BLaER1 treated with 17β-estradiol and CSF1 and Interleukin-3, amounts not matched to agents 10 nM and 100 nM (cell line): ENCODE measurements around the gene BRD1.

Experiments
- H3K27ac ChIP-seq, 11 experiments: shearing (Covaris generic); formaldehyde crosslinking; 2 replicates each; pipeline ENCODE4 v1.8.1; 2022
- H3K27me3 ChIP-seq, 11 experiments: shearing (Covaris generic); formaldehyde crosslinking; 2 replicates each; pipeline ENCODE4 v1.8.1; 2022
- H3K36me3 ChIP-seq, 11 experiments: shearing (Covaris generic); formaldehyde crosslinking; 2 replicates each; pipeline ENCODE4 v1.8.1; 2022
- H3K4me1 ChIP-seq, 10 experiments: shearing (Covaris generic); formaldehyde crosslinking; 2 replicates each; pipeline ENCODE4 v1.8.1; 2022
- H3K4me2 ChIP-seq, 11 experiments: shearing (Covaris generic); formaldehyde crosslinking; 2 replicates each; pipeline ENCODE4 v1.8.1; 2022
- H3K4me3 ChIP-seq, 10 experiments: shearing (Covaris generic); formaldehyde crosslinking; 2 replicates each; pipeline ENCODE4 v1.8.1; 2022
- H3K9ac ChIP-seq, 11 experiments: shearing (Covaris generic); formaldehyde crosslinking; 2 replicates each; pipeline ENCODE4 v1.8.1; 2022
- H3K9me3 ChIP-seq, 11 experiments: shearing (Covaris generic); formaldehyde crosslinking; replicated peaks in 1 of 11; 2 replicates each; pipeline ENCODE4 v1.8.1; 2022
- H4K20me1 ChIP-seq, 11 experiments: shearing (Covaris generic); formaldehyde crosslinking; 2 replicates each; pipeline ENCODE4 v1.8.1; 2022
- Cebpa-rat ChIP-seq, 11 experiments: shearing (Covaris generic); IDR thresholded peaks; 2 replicates each; pipeline ENCODE4 v1.8.1; 2022

BRD1 gene

DNA sequence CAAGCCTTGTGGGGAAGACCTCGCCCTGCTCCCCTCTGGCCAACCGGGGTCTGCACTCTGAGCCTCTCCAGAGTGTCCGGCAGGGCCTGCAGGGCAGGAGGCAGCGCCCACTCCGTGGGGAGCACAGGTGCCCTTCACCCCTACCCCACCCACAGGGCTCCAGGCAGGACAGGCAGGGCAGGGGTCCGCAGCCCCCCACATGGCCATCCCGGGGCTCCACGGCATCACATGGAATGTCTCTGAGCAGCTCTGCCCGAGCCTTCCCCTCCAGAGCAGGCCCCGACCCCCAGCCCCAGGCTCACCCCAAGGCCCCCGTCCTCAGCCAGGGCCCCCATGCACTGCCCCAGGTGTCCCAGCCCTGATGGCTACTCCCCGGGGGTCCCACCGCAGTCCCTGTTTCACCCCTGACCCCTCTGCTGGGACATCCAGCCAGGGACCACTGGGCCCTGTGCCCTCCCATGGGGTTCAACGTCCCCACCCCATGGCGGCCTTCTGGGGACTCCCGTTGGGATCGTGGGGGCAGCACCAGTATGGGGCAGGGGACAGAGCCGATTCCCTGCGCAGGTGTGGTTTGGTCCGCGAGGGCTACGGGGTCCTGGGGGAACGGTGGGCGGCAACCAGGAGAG lies 77.7 kb downstream of the BRD1 start:
- no peak overlapping the region for H3K4me2 ChIP-seq
- H4K20me1 ChIP-seq, result no peaks in the 10 kb centered on the region
- H3K27me3 ChIP-seq, result no peaks in the 10 kb centered on the region; a peak in 1 of 22 replicates
- H3K4me3 ChIP-seq, result no peak overlapping the region
- peaks cover 0 to 20% (median 11%) of the 10 kb centered on the region in 10 experiments; a peak in 12 of 20 replicates for H3K4me1 ChIP-seq
- H3K36me3 ChIP-seq, result no peaks in the 10 kb centered on the region
- H3K27ac ChIP-seq, result no peak overlapping the region
- peaks cover 34 to 37% (median 36%) of the 10 kb centered on the region in 11 experiments for H3K9me3 ChIP-seq
- no peak overlapping the region for H3K9ac ChIP-seq
- no peak for TF ChIP-seq Cebpa-rat (IDR thresholded peaks at IDR 0.05)

DNA sequence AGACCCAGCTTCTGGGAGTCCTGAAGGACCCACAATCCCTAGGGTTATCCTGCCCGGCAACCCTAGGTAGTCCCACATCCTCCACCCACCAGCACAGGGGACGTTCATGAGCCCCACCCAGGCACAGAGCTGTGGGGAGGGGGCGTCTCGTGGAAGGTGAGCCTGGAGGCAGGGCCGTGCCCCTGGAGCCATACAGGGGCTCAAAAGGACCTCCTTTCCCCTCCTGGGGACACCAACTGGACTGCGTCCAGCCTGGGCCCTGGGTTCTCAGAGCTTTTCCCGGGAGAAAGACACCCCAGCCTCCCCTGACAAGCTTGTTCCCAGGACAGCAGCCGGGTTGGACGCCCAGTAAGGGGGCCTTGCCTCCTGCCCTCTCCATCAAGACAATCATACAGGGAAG lies 78.4 kb downstream of the BRD1 start:
- no peak overlapping the region for H3K4me3 ChIP-seq
- H3K4me2 ChIP-seq, result no peak overlapping the region
- H3K4me1 ChIP-seq, result peaks cover 0 to 14% (median 11%) of the 10 kb centered on the region in 10 experiments; a peak in 12 of 20 replicates
- H3K9me3 ChIP-seq, result peaks cover 42 to 44% (median 44%) of the 10 kb centered on the region in 11 experiments
- no peak overlapping the region for H3K27ac ChIP-seq
- H3K27me3 ChIP-seq, result no peaks in the 10 kb centered on the region; a peak in 1 of 22 replicates
- no peaks in the 10 kb centered on the region for H3K36me3 ChIP-seq
- H4K20me1 ChIP-seq, result no peaks in the 10 kb centered on the region
- H3K9ac ChIP-seq, result no peak overlapping the region
- no peak for TF ChIP-seq Cebpa-rat (IDR thresholded peaks at IDR 0.05)

DNA sequence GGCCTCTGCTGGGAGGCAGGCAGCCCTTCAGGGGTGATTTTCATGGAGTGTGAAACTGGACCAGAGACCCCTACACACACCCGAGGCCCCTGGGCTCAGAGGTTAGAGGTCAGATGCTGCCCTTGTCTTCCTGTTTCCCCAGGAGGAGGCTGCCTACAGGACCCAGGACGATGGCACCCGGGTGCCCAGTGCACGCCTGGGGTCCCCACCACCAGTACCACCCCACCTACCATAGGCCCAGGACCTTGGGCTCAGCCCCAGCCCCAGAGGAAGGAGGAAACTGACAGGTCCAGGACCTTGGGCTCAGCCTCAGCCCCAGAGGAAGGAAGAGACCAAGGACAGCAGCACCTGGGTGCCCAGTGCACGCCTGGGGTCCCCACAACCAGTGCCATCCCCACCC lies 79.2 kb downstream of the BRD1 start:
- peaks cover 49 to 52% (median 51%) of the 10 kb centered on the region in 11 experiments for H3K9me3 ChIP-seq
- H3K4me2 ChIP-seq, result no peak overlapping the region
- no peaks in the 10 kb centered on the region for H3K36me3 ChIP-seq
- no peak overlapping the region for H3K27ac ChIP-seq
- no peaks in the 10 kb centered on the region for H4K20me1 ChIP-seq
- H3K9ac ChIP-seq, result no peak overlapping the region
- H3K27me3 ChIP-seq, result no peaks in the 10 kb centered on the region; a peak in 1 of 22 replicates
- peaks cover 0 to 13% (median 11%) of the 10 kb centered on the region in 10 experiments; a peak in 12 of 20 replicates for H3K4me1 ChIP-seq
- no peak for TF ChIP-seq Cebpa-rat (IDR thresholded peaks at IDR 0.05)
- H3K4me3 ChIP-seq, result no peak overlapping the region

GRCh38 chr22:49747716-49748115 lies 80.0 kb downstream of the BRD1 start:
- no peaks in the 10 kb centered on the region for H3K36me3 ChIP-seq
- no peak overlapping the region for H3K4me3 ChIP-seq
- peaks cover 56 to 60% (median 58%) of the 10 kb centered on the region in 11 experiments for H3K9me3 ChIP-seq
- H4K20me1 ChIP-seq, result no peaks in the 10 kb centered on the region
- H3K9ac ChIP-seq, result no peak overlapping the region
- TF ChIP-seq Cebpa-rat (IDR thresholded peaks at IDR 0.05), result no peak
- H3K4me1 ChIP-seq, result peaks cover 0 to 5% (median 5%) of the 10 kb centered on the region in 10 experiments; a peak in 11 of 20 replicates
- no peak overlapping the region for H3K27ac ChIP-seq
- no peaks in the 10 kb centered on the region; a peak in 1 of 22 replicates for H3K27me3 ChIP-seq
- H3K4me2 ChIP-seq, result no peak overlapping the region

DNA sequence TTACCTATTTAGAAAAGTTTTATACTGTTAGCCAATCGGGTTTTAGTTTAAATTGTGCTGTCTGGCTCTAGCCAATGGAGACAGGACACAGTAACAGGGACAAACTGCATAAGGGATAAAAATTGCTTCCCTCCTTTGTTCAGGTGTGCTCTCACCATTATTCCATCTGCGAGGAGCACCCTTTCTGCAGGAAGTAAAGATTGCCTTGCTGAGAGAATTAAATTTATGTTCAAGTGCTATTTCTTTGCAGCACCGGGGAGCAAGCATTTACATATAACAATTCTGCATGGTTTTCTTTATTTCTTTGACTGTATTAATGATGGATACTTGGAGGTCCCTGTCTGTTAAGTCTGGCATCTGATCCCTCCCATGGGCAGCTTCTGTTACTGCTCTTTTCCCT lies 80.5 kb downstream of the BRD1 start:
- H3K4me3 ChIP-seq, result no peak overlapping the region
- no peaks in the 10 kb centered on the region for H4K20me1 ChIP-seq
- TF ChIP-seq Cebpa-rat (IDR thresholded peaks at IDR 0.05), result no peak
- H3K4me2 ChIP-seq, result no peak overlapping the region
- peaks cover 56 to 63% (median 61%) of the 10 kb centered on the region in 11 experiments for H3K9me3 ChIP-seq
- H3K27me3 ChIP-seq, result no peaks in the 10 kb centered on the region; a peak in 1 of 22 replicates
- H3K4me1 ChIP-seq, result no peaks in the 10 kb centered on the region; a peak in 1 of 20 replicates
- no peak overlapping the region for H3K27ac ChIP-seq
- no peak overlapping the region for H3K9ac ChIP-seq
- no peaks in the 10 kb centered on the region for H3K36me3 ChIP-seq

GRCh38 chr22:49746065-49746464 lies 81.6 kb downstream of the BRD1 start:
- no peak for TF ChIP-seq Cebpa-rat (IDR thresholded peaks at IDR 0.05)

GRCh38 chr22:49740242-49740641 lies 87.4 kb downstream of the BRD1 start:
- no peak for TF ChIP-seq Cebpa-rat (IDR thresholded peaks at IDR 0.05)
- H3K27me3 ChIP-seq, result peaks cover 14 to 39% (median 28%) of the 10 kb centered on the region in 11 experiments
- no peak overlapping the region for H3K9ac ChIP-seq

More at GRCh38 chr22:49746065-49746464, 81.6 kb downstream of the BRD1 start:
- no peak overlapping the region for H3K4me3 ChIP-seq
- H3K9ac ChIP-seq, result no peak overlapping the region
- no peaks in the 10 kb centered on the region for H4K20me1 ChIP-seq
- no peaks in the 10 kb centered on the region for H3K4me1 ChIP-seq
- no peaks in the 10 kb centered on the region; a peak in 1 of 22 replicates for H3K27me3 ChIP-seq
- peaks cover 56 to 67% (median 62%) of the 10 kb centered on the region in 11 experiments for H3K9me3 ChIP-seq
- H3K4me2 ChIP-seq, result no peak overlapping the region
- no peak overlapping the region for H3K27ac ChIP-seq
- no peaks in the 10 kb centered on the region for H3K36me3 ChIP-seq

DNA sequence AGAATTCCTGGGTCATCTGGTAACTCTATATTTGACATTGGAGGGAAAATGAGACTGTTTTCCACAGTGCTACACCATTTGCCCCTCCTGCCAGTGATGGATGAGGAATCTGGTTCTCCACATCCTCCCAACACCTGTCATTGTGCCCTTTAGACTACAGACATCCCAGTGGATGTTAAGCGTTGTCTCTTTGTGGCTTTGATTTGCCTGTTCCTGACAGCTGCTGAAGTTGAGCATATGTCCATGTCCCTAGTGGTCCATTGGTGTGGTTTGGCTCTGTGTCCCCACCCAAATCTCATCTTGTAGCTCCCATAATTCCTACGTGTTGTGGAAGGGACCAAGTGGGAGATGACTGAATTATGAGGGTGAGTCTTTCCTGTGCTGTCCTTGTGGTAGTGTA lies 88.5 kb downstream of the BRD1 start:
- Histone ChIP-seq H3K4me3 (no peak overlapping the region), H3K4me2 (no peak overlapping the region), H3K36me3 (no peaks in the 10 kb centered on the region), H3K4me1 (peaks cover 3 to 20% (median 14%) of the 10 kb centered on the region in 10 experiments; a peak in 18 of 20 replicates), H4K20me1 (peaks cover 0 to 19% (median 7%) of the 10 kb centered on the region in 11 experiments; a peak in 9 of 22 replicates), H3K27ac (no peak overlapping the region), H3K9me3 (peaks cover 49 to 64% (median 57%) of the 10 kb centered on the region in 11 experiments), H3K27me3 (peaks cover 25 to 50% (median 39%) of the 10 kb centered on the region in 11 experiments), H3K9ac (no peak overlapping the region)
- no peak for TF ChIP-seq Cebpa-rat (IDR thresholded peaks at IDR 0.05)

More at GRCh38 chr22:49740242-49740641, 87.4 kb downstream of the BRD1 start:
- no peak overlapping the region for H3K27ac ChIP-seq
- no peaks in the 10 kb centered on the region for H3K36me3 ChIP-seq
- peaks cover 58 to 75% (median 68%) of the 10 kb centered on the region in 11 experiments for H3K9me3 ChIP-seq
- H3K4me1 ChIP-seq, result peaks cover 0 to 13% (median 7%) of the 10 kb centered on the region in 10 experiments; a peak in 11 of 20 replicates
- H3K4me3 ChIP-seq, result no peak overlapping the region
- no peak overlapping the region for H3K4me2 ChIP-seq
- H4K20me1 ChIP-seq, result peaks cover 0 to 9% (median 0%) of the 10 kb centered on the region in 11 experiments; a peak in 4 of 22 replicates

DNA sequence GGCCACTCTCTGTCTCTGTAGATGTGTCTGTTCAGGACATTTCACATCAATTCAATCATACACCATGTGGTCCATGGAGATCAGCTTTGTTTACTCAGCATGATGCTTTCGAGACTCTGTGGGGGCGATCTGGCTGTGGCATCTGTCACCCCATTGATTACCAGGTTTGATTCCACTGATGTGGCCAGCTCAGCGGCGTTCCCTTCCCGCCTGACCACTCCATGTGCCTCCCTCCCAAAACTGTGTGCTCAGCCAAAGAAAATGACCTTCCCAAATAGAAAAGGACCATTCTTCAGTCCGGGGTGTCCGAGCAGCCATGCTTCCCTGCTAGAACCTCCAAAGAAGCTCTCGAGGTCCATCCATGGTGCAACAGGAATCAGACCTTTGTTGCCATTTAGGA lies 89.1 kb downstream of the BRD1 start:
- no peak overlapping the region for H3K9ac ChIP-seq
- peaks cover 31 to 56% (median 45%) of the 10 kb centered on the region in 11 experiments for H3K27me3 ChIP-seq
- no peak overlapping the region for H3K4me3 ChIP-seq
- H3K4me2 ChIP-seq, result no peak overlapping the region
- TF ChIP-seq Cebpa-rat (IDR thresholded peaks at IDR 0.05), result no peak
- H4K20me1 ChIP-seq, result peaks cover 0 to 24% (median 11%) of the 10 kb centered on the region in 11 experiments; a peak in 9 of 22 replicates
- no peak overlapping the region for H3K27ac ChIP-seq
- peaks cover 8 to 25% (median 19%) of the 10 kb centered on the region in 10 experiments for H3K4me1 ChIP-seq
- H3K9me3 ChIP-seq, result peaks cover 43 to 58% (median 52%) of the 10 kb centered on the region in 11 experiments
- H3K36me3 ChIP-seq, result no peaks in the 10 kb centered on the region
